ENCODE measurements around the gene PRDM16.

DNA sequence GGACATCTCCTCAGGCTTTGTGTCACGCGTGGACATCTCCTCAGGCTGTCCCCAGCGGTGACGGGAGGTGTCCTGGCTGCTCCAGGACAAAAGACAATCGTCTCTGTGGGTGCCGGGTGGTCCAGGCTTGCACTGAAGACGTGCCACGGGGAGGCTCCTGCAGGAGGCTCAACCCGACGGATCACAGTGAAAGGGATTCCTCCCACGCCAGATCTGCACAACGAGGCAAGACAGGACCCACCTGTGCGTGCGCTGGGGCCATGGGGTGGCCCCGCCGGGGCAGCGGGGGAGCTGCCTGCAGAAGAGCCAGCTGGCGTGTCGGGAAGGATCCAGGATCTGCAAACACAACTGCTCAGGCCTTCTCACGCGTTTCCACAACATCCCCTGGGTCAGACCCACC, 366.7 kb downstream of the PRDM16 start:
- TF ChIP-seq, protein P1, sequence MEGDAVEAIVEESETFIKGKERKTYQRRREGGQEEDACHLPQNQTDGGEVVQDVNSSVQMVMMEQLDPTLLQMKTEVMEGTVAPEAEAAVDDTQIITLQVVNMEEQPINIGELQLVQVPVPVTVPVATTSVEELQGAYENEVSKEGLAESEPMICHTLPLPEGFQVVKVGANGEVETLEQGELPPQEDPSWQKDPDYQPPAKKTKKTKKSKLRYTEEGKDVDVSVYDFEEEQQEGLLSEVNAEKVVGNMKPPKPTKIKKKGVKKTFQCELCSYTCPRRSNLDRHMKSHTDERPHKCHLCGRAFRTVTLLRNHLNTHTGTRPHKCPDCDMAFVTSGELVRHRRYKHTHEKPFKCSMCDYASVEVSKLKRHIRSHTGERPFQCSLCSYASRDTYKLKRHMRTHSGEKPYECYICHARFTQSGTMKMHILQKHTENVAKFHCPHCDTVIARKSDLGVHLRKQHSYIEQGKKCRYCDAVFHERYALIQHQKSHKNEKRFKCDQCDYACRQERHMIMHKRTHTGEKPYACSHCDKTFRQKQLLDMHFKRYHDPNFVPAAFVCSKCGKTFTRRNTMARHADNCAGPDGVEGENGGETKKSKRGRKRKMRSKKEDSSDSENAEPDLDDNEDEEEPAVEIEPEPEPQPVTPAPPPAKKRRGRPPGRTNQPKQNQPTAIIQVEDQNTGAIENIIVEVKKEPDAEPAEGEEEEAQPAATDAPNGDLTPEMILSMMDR (conservative IDR thresholded peaks at IDR 0.05; ENCODE audit: low read depth, low read length), result no peak
- TF ChIP-seq EZH2 (IDR thresholded peaks at IDR 0.05; ENCODE audit: low read length, unreplicated experiment) (no peak), EZH2phosphoT487 (IDR thresholded peaks at IDR 0.05; ENCODE audit: borderline replicate concordance, low read length) (no peak)
